Hippocampal formation (tissue), 2 donors: ENCODE measurements around the gene EIF2B2.
"Not testable (repeated sequence)": the region's sequence is repeated elsewhere in the genome, so short reads cannot be mapped to it uniquely, and the experiment has no call there.

ENCODE experiments used
- DNase-seq, 2 donors: peaks; one replicate each; lab custom pipeline; 2025; lab: John Stamatoyannopoulos, UW

Gene EIF2B2

DNA sequence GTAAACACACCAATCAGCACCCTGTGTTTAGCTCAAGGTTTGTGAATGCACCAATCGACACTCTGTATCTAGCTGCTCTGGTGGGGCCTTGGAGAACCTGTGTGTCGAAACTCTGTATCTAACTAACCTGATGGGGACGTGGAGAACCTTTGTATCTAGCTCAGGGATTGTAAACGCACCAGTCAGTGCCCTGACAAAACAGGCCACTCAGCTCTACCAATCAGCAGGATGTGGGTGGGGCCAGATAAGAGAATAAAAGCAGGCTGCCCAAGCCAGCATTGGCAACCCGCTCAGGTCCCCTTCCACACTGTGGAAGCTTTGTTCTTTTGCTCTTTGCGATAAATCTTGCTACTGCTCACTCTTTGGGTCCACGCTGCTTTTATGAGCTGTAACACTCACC is 6.9 kb upstream of the EIF2B2 start:
- not testable (repeated sequence) for DNase-seq

DNA sequence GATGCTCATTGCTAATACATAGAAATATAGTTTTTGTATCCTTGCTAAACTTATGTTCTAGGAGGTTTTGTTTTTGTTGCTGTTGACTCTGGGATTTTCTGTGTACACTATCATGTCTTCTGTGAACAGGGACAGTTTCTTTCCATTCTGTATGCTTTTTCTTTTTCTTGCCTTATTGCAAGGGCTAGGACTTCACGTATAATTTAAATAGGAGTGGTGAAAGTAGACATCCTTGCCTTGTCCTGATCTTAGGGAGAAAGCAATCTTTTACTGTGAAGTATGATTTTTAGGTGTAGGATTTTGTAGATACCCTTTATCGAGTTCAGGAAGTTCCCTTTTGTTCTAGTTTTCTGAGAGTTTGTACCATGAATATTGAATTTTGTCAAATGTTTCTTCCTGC is 1.5 kb upstream of the EIF2B2 start:
- no peak for DNase-seq

DNA sequence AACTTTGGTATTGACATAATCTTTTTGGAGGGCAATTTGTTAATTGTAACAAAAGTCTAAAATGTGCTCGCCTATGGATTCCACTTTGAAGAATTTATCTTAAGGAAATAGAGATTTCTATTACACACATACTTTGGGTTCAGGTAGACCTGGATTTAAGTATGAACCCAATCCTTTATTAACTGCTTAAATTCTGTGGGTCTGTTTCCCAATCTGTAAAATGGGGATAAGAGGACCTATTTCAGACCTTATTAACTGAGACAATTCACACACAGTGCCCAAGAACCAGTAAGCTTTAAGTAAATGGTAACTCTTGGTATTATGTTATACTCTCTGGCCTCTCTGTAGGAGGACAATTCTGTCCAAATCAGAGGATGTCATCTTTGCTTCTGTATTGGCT is 822 bp upstream of the EIF2B2 start:
- no peak for DNase-seq

DNA sequence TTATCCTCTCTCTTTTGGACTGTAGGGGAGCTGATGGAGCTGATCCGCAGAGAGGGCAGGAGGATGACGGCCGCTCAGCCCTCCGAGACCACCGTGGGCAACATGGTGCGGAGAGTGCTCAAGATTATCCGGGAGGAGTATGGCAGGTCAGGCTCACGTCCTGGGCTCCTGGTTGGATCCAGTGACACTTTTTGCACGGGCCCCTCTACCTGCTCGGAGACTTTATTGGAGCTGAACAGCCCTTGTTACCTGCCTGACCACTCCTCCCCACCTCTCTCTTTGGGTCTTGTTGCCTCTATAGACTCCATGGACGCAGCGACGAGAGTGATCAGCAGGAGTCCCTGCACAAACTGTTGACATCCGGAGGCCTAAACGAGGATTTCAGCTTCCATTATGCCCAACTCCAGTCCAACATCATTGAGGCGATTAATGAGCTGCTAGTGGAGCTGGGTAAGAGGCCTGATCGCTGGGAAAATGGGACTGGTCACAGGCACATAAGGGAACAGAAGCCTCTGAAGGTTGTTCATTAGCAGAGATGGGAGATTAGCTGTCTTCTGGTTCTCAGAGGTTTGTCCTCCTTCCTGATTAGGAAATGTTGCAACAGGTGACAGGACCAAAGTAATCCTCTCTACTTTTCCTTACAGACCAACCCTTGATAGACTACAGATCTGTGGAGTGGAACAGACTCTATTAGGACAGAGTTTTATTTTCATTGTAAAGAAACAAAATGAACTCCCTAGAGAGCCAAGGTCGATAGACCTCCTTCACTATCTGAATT is 718 bp downstream of the EIF2B2 start:
- no peak for DNase-seq

DNA sequence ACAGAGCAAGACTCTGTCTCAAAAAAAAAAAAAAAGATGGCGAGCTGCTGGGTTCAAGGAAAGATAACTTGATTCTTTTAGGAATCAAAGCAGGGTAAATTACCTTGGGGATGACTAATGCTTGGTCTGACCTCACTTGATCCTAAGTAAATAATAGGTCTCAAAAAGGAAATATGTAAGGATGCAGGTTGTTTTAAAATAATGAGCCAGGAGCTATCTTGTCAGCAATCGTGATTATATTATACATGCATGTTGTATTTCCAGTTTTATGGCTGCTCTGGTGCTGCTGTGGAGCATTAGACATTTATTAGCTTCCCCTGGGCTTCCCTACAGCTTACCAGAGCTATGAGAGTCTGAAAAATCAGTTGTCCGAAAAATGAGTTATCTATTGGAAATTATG is 2.6 kb downstream of the EIF2B2 start:
- no peak for DNase-seq

DNA sequence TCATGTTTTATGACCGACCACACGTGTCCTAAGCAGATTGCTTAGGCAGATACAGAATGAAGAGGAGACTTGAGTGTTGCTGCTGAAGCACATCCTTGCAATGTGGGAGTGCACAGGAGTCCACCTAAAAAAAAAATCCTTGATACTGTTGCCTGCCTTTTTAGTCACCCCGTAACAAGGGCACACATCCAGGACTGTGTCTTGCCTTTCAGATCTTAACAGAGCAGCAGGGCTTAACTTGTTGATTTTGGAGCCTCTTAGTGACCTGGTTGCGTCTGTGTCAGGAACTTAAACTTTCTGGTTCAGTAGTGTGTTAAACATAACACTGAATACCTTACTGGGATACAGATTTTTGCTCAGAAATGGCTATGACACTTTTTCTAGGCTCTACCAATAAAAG is 6.5 kb downstream of the EIF2B2 start:
- DNase-seq, result no peak

DNA sequence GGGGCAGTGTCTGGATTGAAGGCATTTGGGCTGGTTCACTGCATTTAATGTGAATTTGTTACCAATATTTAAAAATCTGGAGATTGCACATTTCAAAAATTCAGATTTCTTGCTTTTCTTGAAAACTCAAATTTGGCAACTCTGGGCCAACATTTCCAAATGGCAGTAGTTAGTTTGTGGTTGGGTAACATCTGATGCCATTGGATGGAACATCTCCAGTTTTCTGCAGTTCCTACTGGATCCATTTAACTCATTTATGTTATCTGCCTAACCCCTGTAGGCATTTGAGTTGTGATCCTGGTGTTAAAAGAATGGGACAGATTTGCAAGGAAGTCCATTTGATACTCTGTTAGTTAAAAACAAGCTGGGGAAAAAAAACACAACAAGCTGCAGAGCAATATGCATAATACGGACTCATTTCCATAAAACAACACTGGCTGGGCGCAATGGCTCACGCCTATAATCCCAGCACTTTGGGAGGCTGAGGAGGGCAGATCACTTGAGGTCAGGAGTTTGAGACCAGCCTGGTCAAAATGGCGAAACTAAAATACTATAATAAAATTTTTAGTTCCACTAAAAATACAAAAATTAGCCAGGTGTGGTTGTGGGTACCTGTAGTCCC is 7.9 kb downstream of the EIF2B2 start:
- DNase-seq, result no peak

DNA sequence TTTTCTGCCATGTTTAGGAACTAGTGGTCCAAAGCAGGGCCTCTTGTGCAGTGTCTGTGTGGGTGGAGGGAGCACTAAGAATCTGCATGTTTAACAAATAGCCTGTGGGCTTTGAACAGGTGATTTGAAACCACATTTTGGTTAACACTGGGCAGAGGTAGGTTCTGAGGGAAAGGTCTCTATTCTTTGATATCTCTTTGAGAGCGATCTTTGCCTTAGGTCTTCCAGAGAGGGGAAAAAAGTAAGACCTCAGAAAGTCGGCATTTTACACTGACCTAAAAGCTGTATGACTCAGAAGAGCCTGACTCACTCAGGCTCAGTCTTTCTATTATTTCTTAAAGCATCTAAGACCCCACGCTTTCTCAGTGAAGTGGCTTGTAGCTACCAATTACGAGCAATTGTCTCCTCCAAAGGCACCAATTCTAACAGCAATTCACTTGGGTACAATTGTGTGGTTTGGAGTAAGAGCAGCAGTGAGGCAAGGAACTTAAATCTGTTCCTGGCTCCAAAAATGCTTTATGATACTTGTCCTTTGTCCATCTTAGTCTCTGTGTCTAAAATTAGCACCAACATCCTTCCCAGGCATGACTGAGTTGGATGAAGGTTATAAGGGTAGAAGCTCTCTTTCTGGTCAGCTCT is 8.8 kb downstream of the EIF2B2 start:
- no peak for DNase-seq

DNA sequence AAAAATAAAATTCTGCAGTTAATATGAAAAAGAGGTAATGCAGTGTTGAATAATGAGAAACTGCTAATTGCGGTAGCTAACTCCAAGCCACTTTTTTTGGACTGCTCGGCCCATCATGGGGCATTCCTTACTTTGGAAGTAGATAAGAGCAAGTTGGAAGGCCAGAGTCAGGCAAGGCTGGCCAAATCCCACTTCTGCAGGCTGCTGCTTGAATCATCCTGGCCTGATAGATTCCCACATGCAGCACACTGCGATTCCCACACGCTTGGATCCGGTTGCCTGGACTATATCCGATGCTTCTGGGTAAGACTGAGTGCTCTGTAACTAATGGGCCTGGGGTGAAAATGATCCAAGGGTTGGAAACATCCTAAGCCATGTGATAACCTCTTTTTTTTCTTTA is 10.6 kb downstream of the EIF2B2 start:
- DNase-seq, result no peak

DNA sequence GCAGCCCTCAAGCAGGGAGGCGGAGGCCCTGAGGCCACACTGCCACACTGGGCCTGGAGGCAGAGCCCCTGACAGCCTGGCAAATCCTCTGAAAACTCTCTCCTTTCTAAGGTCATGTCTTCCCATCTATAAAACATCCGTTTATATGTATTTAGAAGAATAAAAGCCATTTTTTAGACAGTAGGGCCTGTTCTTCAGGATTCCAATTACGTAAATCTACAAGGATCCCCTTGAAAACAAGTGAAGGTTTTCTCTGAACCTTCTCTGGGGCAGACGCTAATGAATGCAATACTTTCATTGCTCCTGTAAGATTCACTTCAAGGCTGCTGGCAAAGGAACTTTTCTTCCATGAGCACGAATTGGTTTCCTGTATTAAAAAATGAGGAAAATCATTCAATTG is 12.8 kb downstream of the EIF2B2 start:
- no peak for DNase-seq

DNA sequence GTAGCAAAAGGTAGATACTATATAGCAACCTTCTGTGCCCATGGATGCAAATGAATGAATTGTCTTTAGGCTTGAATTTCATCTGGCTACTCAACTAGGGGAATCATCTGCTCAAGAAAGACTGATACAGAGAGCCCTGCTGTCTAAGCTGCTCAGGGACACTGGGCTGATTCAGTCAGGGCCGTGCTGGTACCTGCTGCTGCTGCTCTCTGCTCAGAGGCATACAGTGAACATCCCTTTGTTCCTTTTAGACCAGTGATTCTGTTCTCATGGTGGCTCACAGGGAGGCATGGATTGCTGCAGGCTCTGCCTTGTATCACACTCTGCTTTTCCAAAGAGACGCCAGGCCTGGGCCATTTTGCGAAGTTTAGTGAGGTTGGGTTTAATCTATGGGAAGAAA is 14.1 kb downstream of the EIF2B2 start:
- DNase-seq, result no peak

DNA sequence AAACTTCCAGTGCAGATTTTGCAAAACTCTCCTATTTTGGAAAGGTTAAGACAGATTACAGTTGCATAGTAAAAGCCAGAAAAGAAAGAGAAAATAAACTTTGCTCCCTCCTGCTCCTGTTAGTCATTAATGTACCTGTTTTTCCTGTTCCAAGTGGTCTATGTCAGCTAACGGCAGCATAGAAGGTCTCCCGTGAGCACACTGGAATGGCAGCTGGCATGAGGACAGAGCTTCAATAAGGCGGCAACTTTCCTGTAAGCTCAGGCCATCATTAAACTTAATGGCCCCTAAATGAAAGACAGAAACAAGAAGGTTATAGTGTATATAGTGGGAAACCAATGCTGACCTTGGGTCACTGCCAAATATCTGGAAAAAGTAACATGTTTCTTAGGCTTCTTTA is 16.0 kb downstream of the EIF2B2 start:
- no peak for DNase-seq

DNA sequence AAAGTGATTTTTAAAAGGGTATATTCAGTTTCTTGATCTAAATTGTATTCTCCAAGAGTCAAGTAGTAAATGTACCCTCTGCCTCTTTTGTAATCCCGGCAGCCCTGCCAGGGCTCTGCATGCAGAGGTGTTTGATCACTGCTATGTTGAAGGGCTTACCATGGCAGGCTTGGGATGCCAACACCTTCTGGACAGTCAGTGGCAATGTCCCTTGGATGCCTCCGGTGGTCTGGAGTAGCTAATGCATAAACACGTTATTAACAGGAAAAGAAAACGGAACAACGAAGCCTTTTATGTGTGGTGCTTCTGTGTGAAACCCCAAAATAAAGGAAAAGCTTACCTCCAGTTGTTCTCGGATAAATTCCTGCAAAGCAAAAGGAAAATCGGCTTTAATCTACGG is 19.9 kb downstream of the EIF2B2 start:
- DNase-seq, result no peak

DNA sequence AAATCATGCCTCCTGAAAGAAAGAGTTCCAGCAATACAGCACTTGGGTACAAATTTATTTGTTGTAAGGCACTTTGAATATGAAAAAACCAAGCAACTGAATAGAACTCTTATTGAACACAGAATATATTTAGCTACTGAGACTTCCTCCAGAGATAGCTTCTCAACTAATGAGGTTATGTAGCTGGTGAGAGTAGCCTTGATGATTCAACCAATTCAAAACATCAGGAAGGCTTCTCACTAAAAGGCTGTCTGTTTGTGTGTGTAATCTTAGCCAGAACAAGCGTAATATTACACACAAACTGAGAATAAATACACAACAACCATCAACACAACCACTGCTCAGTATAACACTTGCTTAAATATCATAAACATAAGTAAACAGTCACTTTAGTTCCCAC is 20.4 kb downstream of the EIF2B2 start:
- no peak for DNase-seq

DNA sequence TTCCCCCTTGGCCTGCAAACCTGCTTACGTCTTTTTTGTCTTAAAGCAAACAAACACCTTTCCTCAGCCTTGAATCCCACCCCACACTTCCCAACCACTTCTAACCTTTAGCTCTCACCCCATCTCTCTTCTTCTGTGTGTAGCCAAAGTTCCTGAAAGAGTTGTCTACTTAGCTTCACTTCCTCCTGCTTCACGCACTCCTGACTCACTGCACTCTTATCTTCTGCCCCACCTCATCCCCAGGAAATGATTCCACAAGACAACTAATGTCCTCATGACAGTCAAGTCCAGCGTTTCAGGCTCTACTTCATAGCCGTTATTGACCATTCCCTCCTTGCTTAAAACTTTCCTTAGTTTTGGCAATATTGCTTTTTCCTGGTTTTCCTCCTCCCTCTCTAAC is 22.4 kb downstream of the EIF2B2 start:
- DNase-seq, result no peak

DNA sequence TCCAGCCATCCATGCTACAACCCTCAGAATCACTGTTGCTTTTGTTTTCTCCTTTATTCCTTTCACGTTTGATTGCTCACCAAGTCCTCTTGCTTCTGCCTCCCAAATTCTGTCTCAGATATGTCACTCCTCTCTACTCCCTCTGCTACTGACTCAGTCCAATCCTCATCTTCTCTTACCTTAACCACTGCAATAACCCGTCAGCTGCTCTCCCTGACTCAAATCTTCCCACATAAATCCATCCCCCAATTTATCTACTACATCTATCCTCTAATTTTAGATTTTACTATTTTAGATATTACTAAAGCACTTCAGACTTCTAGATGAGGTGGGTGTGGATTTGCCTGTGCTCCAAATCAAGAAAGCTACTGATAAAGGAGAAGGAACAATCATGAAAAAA is 23.2 kb downstream of the EIF2B2 start:
- DNase-seq, result no peak

DNA sequence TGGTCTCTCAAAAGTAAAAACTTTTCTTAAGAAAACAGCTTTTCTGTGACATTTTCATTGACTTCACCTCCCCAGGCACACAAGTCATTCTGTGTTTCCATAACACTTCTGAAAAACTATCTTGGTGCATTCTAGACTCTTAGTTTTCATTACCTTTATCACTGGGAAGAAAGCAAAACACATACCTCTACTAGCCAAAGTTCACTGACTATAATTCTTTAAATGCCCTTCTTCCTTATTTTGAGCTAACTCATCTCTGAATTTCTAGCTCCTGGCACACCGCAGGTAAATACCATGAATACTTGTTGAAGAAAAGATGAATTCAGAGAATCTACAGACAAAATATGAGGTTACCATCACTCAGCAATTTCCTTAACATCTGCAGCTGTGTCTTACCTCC is 27.4 kb downstream of the EIF2B2 start:
- no peak for DNase-seq

DNA sequence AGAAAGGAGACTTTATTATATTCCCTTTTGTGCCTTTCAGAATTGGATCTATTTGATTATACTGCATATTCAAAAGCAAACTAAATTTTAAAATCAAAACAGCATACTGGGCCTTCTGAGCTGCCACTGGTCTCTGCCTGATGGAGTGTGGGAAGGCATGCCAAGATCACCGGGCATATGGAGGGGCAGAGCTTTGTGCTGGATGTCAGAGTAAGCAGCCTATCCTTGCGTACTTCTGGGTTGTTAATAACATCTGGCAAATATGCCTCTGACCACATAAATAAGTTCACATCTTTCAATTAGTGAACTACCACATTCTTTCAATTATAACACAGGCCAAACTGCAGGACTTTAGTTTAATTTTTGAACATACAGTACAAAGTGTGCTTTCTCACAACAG is 30.2 kb downstream of the EIF2B2 start:
- no peak for DNase-seq

DNA sequence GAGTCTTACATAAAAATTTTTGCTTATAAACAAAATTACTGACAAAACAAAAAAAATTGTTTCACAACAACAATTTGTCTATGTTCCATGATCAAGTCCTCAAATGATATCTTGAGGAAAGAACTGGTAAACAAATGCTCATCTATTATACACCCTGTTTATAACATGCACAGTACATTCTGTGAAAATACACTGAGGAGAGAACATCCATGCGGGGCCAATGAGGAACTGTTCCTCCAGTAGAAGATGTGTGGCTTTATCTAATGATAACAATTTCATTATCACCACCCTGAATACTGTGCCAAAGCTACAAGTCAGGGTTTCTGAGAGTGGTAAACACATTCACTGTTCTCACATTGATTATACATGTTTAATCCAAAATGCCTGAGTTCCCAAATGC is 37.8 kb downstream of the EIF2B2 start:
- DNase-seq, result no peak

DNA sequence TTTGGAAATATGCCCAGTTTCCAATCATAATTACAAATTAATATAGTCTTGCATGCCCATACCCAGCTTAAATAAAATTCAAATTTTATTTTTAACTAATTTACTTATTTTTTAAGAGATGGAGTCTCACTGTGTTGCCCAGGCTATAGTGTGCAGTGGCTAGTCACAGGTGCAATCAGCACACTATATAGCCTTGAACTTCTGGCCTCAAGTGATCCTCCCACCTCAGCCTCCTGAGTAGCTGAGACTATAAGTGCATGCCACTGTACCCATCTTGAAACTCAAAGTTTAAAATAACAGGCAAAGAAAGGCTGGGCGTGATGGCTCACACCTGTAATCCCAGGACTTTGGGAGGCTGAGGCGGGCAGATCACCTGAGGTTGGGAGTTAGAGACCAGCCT is 38.2 kb downstream of the EIF2B2 start:
- DNase-seq, result no peak

DNA sequence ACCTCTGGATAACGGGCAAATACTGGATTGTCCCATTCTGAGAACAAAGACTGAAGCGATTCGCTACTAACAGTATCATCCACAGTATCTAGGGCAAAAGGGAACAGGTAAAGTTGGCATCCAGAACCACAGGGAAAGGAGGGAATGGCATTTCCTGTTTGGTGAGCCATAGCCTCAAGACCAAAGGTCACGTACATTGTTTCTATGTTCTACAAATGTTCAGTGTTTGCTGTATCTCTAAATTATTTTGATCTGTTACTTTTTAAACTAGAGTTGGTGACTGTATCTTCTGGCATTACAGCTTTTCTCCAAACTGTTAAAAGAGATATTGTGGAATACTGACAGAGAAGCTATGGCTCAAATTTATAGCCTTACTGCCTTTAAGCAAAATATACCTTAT is 38.9 kb downstream of the EIF2B2 start:
- DNase-seq, result no peak

DNA sequence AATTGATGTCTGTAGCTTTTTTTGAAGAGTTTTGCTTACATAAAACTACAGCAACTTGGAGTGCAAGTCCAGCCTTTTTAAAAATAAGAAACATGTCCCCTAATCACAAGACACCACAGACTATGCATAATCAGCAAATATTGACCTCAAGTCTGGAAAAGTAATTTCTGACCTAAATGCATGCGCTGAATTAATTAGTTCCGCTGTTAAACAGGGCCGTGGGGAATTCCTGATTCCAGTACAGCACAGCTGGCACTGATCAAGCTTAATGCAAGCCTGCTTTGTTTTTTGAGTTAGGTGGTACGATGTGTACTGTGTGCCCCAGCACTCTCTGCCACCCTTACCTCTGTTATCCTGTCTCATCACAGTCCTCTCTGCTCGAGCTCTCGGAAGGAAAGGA is 39.3 kb downstream of the EIF2B2 start:
- no peak for DNase-seq

DNA sequence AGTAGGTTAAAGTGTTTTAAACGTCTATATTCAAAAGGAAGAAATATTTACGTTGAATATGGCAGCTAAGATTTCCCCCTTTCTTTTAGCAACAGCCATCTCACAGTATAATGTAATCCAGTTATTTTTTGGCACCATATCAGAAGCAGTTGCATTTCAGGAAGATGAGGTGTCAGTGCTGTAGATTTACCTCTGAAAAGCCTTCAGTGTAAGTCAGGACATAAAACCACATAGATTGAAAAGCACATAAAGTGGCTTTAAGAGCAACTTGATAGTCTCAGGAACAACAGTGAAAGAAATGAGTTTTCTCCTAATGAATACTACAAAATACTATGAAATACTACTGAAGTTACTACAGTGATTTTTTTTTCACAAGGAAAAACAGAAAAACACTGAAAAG is 41.6 kb downstream of the EIF2B2 start:
- no peak for DNase-seq

DNA sequence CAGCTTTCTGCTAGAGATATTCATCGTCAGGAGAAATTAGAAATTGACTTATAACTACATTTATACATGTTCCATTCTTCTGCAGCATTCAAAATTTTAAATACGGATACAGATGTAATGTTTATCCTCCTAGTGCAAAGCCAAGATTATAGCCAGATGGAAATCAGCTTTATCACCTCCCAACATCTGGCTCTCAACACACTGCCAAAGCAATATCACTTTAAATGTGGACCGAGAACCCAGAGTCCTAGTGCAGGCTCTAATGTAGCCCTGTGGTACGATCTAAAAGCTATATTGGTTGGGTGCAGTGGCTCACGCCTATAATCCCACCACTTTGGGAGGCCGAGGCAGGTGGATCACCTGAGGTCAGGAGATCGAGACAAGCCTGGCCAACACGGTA is 42.0 kb downstream of the EIF2B2 start:
- no peak for DNase-seq
